Superior temporal gyrus (tissue), 1 donor: ENCODE results near the gene SPOCK1.

Experiments used
- DNase-seq: peaks from one replicate; pipeline ENCODE4 v3.0.0-alpha.2; 2016; ENCODE audit errors: extremely low spot score

SPOCK1 gene

DNA sequence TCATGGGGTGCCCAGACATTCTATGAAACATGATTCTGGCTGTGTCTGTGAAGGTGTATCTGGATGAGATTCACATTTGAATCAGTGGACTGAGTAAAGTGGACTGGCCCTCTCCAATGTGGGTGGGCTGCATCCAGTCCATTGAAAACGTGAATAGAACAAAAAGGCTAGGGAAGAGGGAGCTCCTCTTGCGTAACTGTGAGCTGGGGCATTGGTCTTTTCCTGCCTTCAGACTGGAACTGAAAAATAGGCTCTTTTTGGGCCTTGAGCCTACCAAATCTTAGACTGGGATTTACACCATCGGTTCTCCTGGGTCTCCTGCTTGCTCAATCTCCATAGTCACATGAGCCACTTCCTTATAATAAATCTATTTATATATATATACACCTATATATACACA, 170.1 kb downstream of the SPOCK1 start:
- DNase-seq, result no peak

DNA sequence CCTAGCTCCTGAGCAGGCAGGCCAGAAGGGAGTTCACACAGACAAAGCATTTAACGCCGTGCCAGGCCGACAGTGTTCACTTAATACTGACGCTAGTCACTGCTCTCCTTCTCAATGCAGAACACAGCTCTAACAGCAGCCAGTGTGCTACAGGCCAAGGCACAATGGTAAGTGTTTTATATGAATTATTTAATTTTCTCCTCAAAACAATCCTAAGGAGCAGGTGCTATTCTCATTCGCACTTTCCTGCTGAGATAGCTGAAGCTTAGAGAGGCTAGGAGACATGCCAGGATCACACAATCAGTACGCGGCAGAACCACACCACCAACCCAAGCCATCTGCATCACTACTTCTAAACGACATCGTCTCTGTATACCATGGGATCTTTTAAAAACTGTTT, 170.7 kb downstream of the SPOCK1 start:
- DNase-seq, result no peak

DNA sequence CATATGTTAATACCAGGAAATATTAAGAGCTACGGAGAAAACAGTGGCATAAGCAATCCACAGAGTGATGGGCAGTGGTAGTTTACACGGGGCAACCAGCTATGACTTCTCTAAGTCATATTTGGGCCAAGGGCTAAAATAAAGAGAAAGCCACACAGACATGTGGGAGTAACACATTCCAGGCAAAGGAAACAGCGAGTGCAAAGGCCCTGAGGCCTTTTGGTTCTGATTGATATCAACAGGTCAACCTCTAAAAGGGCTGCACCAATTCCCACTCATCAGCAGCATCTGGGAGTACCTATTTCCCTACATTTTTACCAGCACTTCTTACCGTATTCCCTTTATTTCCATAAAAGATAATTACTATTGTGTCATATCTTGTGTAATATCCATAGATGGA, 173.4 kb downstream of the SPOCK1 start:
- no peak for DNase-seq

DNA sequence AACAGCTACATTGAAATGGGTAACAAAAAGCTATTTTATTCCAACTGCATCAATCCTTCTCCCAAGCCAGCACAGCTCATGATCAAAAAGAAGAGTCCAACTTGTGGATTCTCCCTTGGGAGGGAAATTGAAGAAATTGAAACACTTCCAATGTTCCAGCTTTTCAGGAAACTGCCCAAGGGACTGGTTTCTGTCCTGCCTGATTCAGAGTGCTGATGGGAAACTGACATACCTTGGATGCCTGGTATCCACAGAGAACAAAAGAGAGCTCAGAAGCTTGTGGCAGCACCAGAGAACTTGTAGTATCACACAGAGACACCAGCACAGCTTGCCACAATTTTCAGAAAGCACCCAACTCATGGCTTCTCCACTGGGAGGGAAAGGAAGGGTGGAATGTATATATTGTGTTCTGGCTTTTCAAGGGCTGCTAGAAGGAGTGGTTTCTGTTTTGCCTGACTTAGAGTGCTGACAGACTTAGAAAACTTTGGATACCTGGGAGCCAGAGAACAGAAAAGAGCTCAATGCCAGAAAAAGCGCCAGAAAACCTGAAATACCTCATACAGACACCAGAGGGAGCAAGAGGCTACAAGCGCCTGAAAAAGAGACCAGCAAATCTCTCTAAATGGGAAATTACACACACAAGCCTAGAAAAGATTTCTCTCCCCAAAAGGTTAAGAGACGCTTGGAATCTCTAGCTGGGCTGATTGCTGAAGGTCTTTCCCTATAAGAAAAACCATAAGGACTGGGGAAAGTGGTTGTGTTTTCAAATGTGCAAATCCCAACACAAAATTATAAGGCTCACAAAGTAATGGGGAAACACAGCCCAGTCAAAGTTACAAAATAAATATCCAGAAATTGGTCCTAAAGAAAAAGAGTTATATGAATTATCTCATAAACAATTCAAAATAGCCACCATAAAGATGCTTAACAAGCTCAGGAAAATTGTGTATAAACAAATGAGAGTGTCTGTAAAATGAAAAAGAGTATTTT, 178.8 kb downstream of the SPOCK1 start:
- DNase-seq, result peak; percentile 93

DNA sequence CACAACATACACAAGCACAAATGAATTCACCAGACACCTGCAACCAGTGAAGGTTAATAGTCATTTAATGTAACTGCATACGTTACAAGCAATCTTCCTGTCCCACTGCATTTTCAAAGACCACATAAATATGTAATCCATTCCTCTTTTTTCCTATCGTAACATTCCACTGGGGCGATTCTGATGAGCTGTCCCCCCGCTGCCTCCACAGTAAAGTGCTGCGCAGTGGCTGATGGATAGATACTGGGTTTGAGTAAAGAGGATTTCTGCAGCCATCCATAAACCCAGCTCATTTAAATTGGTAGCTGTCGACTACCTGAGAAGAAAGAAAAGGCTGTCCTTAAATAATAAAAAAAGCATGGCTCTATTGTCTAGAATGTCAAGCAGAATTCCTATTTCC, 181.1 kb downstream of the SPOCK1 start:
- no peak for DNase-seq

DNA sequence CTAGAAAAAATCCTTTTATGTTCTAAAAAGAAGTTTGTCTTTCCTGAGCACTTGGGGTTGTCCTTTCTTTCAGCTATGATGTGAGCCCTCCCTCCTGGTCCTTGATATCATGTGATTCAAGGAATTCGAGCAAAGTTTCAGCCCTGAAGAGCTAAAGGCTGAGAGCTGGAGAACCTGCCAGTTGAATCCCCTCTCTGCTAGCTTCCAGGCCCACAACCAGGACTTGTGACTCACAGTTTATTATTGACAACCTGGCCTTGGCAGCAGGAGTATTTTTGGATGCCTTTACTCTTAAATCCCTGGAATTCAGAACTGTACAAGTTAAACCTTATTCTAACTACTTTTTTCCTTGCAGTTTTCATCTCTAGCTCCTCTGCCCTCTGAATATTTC, 182.8 kb downstream of the SPOCK1 start:
- DNase-seq, result no peak

DNA sequence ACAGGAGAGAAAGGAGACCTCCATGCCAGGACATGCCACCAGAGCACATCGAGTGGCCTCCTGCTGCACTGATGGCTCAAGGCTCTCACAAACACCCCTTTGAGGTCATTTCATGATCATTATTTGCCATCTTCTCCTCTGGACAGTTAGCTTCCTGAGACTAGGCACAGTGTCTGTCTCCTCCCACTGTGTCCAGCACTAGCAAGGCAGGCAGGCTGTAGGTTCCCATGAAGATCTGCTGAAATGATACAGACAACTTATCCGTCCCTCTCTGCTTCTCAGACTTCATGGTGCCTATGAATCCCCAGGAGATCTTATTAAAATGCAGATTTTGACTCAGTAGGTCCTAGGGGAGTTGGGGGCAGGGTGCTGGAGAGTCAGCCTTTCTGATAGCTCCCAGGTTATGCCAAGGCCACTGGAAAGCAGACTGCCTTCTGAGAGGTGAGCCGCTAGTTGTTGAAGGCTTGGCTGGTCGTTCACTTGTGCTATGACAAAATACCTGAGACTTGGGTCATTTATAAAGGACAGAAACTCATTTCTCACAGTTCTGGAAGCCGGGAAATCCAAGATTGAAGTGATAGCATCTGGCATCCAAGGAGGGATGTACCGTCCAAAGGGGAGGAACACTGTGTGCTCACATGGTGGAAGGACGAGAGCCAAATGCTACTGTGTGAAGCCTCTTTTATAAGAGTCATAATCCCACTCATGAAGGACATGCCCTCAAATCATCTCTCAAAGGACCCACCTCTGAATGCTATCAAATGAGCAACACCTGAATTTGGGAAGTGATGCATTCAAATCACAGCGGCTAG, 183.4 kb downstream of the SPOCK1 start:
- DNase-seq, result no peak

DNA sequence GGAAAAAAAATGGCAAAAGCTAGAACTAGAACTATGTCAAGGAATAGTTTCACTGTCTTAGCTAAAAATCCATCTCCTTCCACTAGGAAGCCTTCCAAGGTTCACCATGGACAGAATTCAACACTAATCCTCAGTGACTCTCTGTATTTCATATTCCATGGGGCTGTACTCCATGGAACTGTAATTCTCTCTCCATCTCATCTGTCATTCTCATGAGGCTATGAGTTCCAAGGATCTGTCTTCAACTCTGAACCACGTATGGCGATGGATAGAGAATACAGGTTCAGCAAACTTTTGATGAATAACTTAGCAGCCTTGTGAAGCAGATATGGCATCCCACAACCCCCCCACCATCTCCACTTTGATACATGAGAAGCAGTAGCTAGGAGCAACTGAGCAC, 184.0 kb downstream of the SPOCK1 start:
- no peak for DNase-seq

DNA sequence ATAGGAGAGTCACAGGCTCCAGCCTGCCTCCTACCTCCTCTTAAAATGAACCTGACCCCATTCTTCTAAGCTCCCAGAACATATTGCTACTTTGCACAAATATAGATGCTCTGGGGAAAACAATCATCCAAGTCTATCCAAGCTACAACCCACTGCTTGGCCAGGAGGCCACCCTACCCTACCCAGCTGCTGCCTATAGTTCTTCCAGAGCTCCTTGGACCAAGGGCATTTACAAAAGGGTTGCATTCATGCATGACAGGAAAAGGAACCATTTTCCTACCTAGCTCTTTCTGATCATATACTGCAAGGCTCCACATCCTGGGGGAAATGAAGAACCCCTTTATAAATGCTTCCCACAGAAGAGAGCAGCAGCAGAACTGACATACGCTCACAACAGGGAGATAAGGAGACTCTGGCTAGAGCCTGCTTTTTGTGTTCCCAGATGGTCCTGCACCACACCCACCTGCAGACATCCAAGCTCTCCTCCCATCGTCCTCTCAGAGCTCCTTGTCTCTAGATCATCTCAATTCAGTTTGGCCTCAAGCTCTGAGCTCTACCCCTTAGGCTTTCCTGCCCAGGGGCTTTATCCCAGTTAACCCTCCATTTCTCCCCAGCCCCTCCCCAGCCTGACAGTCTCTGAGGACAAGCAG, 185.5 kb downstream of the SPOCK1 start:
- no peak for DNase-seq

DNA sequence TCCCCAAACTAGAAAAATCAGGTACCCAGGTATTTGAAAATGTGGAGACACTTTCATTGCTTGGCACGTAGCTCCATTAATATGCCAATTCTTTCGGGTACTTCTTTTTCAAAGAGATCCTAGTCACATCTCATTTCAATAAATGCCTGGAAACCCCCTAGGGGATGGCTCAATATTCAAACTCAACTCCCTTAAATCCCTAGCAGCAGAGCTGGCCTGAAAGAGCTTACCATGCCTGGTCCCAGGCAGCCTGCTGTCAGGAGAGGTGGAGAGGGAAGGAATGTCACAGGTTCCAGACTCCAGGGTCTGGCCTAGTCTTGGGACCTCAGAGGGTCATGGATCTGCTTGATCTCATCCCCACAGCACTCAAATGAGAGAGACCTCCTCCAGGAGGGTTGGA, 187.1 kb downstream of the SPOCK1 start:
- DNase-seq, result no peak

DNA sequence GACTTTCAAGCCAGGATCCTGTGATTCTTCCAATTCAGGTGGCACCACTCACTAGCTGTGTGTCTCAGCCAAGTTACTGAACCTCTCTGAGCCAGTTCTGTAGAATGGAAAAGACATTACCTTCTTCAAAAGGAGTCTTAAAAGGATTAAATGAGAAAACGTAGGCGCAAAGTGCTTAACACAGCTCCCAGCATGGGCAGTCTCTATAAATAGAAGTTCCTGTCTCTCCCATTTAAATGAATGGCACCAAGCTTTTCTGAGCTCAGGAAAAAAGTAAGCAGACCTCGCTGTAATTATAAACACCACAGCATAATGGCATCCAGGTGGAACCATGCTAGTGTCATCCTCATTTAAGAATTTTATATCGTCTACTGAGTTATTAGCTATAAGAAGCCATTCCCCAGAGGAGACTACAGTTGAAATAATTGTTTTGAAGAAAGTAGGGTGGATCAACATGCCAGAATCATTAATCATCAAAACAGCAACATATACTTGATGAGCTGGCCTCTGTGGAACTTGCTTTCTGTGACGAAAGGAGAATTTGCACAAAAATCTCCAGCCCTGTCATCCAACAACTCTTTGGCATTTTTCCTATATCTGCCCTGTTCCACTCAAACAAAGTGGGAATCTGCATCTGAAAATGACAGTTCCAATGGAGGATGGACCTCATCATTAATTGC, 188.9 kb downstream of the SPOCK1 start:
- no peak for DNase-seq

DNA sequence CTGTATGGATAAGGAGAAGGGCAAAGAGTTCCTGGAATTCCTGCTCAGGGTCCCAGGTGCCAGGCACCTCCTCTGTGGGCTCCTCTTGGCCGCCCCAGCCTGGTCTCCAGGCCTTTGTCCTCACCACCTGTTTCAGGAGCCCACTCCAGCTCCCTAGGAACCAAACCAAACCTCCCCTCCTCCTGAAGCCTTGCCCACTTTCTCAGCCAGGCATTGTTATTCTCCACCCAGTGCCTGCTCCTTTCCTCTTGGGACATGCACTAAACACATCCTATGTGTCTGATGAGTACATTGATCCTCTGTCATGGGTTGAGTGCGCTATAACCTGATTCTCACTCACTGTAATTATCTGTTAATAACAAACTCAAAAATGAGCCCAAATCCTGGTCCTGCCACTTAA, 189.8 kb downstream of the SPOCK1 start:
- DNase-seq, result no peak

DNA sequence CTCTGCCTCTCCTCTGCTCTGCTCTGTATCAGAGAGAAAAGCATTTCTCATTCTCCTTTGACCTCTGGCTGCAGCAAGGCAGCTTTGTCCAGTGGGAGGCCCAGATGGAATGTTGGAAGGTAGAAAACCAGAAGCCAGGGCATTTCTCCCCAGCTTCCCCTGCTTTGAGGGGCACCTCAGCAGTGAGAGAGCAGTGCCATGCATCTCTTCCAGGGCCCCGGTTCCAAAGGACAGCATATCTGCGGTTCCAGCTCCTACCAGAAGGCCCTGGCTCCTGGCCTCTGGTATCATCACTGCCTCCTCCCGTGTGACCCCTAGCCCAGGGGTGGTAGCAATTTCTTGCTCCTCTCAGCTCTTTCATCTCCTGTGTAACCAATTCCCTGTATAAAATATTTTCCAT, 190.8 kb downstream of the SPOCK1 start:
- no peak for DNase-seq

DNA sequence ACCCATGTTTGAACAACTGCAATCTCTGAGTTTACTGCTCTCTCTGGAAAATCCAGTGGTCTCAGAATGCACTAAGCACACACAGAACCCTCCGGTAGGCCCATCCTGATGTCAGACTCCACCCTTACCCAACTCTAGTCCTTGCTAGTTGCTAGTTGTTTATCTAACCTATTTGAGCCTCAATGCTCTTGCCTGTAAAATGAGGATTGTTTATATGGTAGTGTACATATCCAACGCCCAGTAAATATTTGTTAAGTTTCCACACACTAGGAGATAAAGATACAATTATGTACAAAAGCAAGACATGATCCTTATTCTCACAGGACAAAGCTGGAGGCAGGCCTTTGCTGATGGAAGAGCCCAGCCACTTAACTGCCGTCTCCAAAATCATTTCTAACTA, 192.2 kb downstream of the SPOCK1 start:
- no peak for DNase-seq

DNA sequence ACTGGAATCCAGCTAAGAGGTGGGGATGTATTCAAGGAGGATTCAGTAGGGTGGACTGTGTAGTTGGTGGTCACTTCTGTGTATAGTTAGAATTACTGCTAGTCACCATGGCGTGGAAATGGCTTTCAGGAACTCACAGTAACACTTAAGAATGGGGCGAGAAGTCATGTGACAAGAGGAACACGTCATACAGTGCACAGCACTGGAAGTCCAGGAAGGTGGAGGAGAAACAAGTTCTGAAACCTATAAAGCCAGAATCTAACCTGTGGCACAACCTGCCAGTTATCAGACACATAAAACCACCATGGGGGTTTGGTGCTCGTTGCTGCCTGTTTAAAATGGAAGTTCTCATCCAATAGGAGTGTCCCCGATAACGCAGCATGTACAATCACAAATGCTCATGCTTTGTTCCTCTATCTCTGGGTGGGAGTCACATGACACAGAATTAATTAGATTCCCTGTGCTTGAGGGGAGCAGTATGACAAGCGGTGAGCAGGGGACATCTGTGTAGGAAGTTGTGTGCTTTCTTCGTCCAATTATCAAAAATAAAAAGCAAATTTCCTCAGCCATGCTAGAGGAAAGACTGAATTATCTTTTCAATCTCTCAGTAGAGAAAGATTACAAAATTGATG, 193.0 kb downstream of the SPOCK1 start:
- no peak for DNase-seq

DNA sequence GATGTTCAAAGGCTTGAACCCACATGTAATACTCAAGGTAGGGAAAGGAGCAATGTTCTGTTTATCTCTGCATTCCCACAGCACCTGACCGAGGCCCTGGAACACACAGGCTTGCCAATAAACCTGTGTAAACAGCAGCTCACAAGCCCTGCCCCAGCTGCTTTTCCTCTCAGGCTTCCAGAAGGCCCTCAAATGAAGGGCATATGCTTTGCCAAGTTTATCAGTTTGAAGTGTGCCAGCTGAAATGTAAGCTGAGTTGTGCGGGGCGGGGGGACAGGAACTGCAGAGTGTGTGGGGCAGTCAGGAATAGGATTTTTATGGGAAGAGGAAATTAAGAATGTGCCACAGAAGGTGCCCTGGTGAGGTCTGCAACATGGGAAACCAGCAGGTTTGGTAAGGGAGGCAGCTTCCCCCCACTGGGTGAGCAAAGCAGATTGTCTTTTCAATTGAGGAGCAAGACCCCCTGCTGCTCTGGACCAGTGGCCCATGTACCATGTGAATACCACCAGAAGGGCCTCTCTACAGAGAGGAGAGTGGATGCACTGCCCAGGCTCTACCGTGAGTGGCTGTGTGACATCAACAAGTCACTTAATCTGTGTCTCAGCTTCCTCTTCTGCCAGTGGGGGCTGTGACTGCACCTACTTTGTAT, 194.8 kb downstream of the SPOCK1 start:
- DNase-seq, result no peak

DNA sequence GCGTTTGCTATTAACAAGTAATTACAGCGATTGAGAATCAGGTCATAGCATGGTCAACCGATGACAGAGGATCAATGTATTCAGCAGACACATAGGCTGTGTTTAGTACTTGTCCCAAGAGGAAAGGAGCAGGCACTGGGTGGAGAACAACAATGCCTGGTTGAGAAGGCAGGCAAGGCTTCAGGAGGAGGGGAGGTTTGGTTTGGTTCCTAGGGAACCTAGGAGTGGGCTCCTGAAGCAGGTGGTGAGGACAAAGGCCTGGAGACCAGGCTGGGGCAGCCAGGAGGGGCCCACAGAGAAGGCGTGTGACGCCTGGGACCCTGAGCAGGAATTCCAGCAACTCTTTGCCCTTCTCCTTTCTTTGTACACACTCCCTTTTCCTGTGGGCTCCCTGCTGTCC, 195.6 kb downstream of the SPOCK1 start:
- DNase-seq, result no peak

DNA sequence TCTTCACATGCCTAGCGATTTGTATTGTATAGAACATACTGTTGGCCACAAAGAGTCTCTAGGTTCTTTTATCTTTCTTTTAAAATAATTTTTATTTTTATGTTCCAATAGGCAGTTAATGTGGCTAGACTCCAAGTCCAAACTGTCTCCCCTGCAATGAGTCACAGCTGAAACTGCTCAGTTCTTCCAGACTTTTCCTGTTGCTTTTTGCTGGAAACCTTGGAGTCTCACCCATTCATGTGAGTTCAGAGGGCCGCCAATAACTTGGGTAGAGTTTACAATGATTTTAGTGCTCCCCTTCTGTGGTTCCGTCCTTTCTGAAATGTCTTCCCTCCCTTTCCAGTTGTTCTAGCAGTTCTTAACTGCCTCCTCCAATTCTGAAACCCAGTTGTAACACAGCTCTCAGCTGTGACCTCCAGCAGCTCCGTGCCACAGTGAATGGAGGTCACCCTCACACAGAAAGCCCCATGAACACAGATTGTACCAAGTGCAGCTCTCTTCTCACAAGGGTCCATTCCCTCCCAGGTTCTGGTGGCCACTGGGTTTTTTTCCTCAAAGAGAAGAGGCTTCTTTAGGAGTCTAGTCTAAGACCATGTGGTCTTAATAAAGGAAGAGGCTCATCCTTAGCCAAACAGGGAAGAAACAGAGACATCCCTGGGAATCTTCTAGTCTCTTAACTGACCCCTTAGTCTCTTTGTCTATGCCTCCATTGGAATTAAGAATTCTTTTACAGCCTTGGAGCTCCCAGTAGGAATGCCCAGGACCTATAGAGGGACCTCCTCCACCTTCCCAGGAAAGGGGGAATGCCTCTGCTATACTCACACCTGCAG, 198.5 kb downstream of the SPOCK1 start:
- no peak for DNase-seq

DNA sequence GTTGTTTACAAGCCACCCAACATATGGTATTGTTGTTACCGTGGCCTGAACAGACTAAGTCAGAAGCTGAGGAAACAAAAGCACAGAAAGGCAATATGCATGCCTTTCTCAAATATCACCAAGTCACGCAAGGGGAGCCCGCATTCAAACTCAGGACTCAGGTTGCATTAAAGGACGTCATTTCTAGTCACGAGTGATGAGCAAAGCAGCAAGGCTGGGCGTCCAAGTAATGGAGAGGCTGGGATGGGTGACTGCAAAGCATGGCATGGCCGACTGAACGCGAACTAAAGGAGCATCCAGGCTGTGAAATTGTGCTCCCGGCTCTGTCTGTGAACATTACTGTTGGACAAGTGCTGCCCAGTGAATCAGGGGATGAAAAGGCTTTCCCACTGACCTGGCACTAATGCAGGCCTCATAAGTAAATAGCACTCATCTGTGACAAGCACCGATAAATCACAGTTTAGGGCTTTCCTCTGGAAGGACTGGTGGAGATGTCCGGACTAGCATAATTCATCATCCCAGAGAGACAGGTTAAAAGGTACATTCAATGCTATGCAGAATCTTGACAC, 202.8 kb downstream of the SPOCK1 start:
- DNase-seq, result no peak

DNA sequence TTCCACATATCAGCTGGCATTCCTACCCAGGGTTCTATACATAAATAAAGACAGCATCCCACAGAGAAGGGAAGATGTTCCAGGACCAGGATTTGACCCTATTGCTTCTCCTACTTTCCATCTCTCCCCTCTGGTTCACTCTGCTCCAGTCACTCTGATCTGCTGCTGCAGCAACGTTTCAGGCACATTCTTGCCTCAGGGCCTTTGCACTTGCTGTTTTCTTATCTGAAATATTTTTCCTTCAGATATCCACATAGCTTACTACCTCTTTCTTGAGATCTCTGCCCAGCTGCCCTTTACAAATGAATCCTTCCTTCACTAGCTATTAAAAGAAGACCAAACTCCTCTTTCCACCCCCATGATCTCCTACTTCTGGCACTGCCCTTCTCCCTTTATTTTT, 204.5 kb downstream of the SPOCK1 start:
- no peak for DNase-seq
